ENCODE measurements around the gene FHOD1. TPM values are rescaled to one million over a fixed set of nuclear protein-coding genes. Genes with fewer than 3 reads are reported as not detected.

FHOD1 gene
- polyA plus RNA-seq, 2 of the 4 experiments (the other 2 are of a cell fraction): 16.1 to 33.6 TPM

DNA sequence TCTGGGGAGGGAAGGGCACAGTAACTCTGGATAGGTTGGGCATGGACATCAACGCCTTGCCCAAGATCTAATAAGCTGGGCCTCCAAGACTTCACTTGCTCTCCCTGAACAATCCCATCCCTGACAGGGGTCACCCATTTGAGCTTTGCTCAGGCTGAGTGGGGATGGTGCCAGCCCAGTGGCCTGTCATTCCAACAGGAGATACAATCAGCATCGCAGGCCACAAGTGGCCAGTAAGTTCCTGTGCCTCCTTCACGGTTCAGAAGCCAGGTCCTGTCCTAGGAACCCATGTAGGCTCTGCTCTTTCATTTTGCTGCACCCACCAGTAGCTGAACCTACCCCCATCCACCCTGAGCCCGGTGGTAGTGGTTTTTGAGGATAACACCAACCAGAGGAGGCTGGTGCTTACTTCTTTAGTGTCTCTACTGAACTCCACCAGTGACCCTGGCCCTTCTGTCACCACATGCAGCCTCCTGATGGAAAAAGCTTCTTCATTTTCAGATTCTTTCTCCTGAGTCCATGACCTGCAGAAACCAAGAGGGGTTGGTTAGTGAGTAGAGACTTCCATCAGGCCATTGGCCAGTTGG is 47.0 kb upstream of the FHOD1 start:
- TF ChIP-seq SREBF2 (IDR thresholded peaks at IDR 0.05) (no peak), EHF (CRISPR knock-in tag; IDR thresholded peaks at IDR 0.05) (no peak), ZNF302 (CRISPR knock-in tag; IDR thresholded peaks at IDR 0.05) (no peak), FOSL2 (IDR thresholded peaks at IDR 0.05) (no peak), FOSL2 (CRISPR knock-in tag; IDR thresholded peaks at IDR 0.05) (no peak)
- DNase-seq (ENCODE audit: low read depth in 1 of 2, low spot score in 1 of 2) (no peak), FAIRE-seq (no peak), ATAC-seq (no peak)
- Histone ChIP-seq H3K27ac (no peak overlapping the region), H3K4me1 (peaks cover 12% of the 10 kb centered on the region; the same call in 2 of the 3 replicates), H3K4me3 (no peak overlapping the region), H3K4me2 (no peak overlapping the region), H3K9me3 (no peaks in the 10 kb centered on the region)
- whole genome bisulfite sequencing (ENCODE audit: missing lambda C conversion rate): 62% methylated on average over 4 of the region's 4 CpGs
- CTCF ChIA-PET: interaction anchor here (0.9 to 5.1 kb wide), 4 partner anchors 8 to 38 kb away, joined by 3 to 31 read pairs (median 4); partner anchors contain the start of genes KCTD19 and LRRC36
- POLR2A ChIA-PET: no interaction called here

DNA sequence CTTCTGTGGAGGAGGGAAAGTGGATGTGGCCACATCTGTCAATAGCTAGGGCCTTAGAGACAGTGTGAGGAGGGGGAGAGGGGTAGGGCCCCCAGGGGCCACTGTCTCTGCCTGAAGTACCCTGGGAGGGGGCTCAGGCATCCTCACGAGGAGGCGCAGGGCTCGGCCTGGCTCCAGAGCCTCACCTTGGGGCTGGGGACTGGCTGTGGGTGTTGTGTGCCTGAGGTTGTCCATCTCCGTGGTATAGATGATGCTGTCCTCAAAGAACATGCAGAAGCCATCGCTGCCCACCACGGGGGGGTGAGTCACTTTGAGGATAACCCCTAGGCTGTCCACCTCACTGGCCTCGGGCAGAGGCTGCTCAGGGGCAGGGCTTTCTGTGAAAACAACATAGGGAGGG is 44.2 kb upstream of the FHOD1 start:
- Histone ChIP-seq H3K4me3 (no peak overlapping the region), H3K4me2 (no peak overlapping the region), H3K9me3 (no peaks in the 10 kb centered on the region), H3K27ac (no peak overlapping the region), H3K4me1 (peaks cover 12% of the 10 kb centered on the region; the same call in 2 of the 3 replicates)
- ChIA-PET POLR2A (no interaction called here), CTCF (interaction anchor here (1.4 to 1.6 kb wide), 2 partner anchors 126 to 156 kb away, joined by 4 read pairs; no protein-coding TSS in a partner anchor)
- DNase-seq (ENCODE audit: low read depth in 1 of 2, low spot score in 1 of 2): no peak
- ATAC-seq: no peak
- TF ChIP-seq, protein P1, sequence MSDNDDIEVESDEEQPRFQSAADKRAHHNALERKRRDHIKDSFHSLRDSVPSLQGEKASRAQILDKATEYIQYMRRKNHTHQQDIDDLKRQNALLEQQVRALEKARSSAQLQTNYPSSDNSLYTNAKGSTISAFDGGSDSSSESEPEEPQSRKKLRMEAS (IDR thresholded peaks at IDR 0.05): no peak
- TF ChIP-seq KDM5A (IDR thresholded peaks at IDR 0.05) (no peak), CHD4 (IDR thresholded peaks at IDR 0.05; ENCODE audit: borderline replicate concordance) (no peak), SMC3 (IDR thresholded peaks at IDR 0.05) (no peak), BHLHE40 (IDR thresholded peaks at IDR 0.05; ENCODE audit: low read depth, low read length) (no peak), FOXS1 (CRISPR knock-in tag; IDR thresholded peaks at IDR 0.05) (no peak), NPAS2 (CRISPR knock-in tag; IDR thresholded peaks at IDR 0.05; ENCODE audit: borderline replicate concordance) (no peak), JUNB (IDR thresholded peaks at IDR 0.05) (no peak), ESRRA (IDR thresholded peaks at IDR 0.05; ENCODE audit: borderline replicate concordance, low read length) (no peak), EHMT2 (IDR thresholded peaks at IDR 0.05; ENCODE audit: low read depth) (no peak), ZFP36 (IDR thresholded peaks at IDR 0.05; ENCODE audit: borderline replicate concordance, partially characterized antibody) (no peak), EP300 (IDR thresholded peaks at IDR 0.05) (no peak), TFCP2L1 (CRISPR knock-in tag; IDR thresholded peaks at IDR 0.05) (no peak)
- FAIRE-seq: no peak
- 88% methylated on average over 3 of the region's 7 CpGs for WGBS (ENCODE audit: missing lambda C conversion rate)

DNA sequence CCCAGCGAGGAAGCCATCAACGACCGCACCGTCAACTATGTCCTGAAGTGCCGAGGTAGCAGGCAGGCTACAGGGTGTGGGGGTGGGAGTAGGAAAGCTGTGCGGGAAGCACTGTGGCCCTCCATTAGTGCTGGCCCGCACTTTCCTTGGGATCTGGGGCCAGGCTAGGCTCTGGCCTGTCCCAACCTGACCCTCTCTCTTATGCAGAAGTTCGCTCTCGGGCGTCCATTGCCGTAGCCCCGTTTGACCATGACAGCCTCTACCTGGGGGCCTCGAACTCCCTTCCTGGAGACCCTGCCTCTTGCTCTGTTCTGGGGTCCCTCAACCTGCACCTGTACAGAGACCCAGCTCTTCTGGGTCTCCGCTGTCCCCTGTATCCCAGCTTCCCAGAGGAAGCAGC is 40.7 kb upstream of the FHOD1 start:
- no peak for TF ChIP-seq SMC3 (IDR thresholded peaks at IDR 0.05)
- no peak for TF ChIP-seq POLR2AphosphoS2 (conservative IDR thresholded peaks at IDR 0.05; ENCODE audit: low read length)
- TF ChIP-seq RCOR1 (IDR thresholded peaks at IDR 0.05; ENCODE audit: low read depth, low read length): no peak
- no peak for TF ChIP-seq TFCP2L1 (CRISPR knock-in tag; IDR thresholded peaks at IDR 0.05)
- no peak for TF ChIP-seq SREBF2 (IDR thresholded peaks at IDR 0.05)
- no peak for TF ChIP-seq EHF (CRISPR knock-in tag; IDR thresholded peaks at IDR 0.05)
- TF ChIP-seq EP300 (IDR thresholded peaks at IDR 0.05): no peak
- TF ChIP-seq ZC3H11A (IDR thresholded peaks at IDR 0.05): no peak
- TF ChIP-seq, protein P2, sequence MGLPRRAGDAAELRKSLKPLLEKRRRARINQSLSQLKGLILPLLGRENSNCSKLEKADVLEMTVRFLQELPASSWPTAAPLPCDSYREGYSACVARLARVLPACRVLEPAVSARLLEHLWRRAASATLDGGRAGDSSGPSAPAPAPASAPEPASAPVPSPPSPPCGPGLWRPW (IDR thresholded peaks at IDR 0.05): no peak
- TF ChIP-seq, protein P3, sequence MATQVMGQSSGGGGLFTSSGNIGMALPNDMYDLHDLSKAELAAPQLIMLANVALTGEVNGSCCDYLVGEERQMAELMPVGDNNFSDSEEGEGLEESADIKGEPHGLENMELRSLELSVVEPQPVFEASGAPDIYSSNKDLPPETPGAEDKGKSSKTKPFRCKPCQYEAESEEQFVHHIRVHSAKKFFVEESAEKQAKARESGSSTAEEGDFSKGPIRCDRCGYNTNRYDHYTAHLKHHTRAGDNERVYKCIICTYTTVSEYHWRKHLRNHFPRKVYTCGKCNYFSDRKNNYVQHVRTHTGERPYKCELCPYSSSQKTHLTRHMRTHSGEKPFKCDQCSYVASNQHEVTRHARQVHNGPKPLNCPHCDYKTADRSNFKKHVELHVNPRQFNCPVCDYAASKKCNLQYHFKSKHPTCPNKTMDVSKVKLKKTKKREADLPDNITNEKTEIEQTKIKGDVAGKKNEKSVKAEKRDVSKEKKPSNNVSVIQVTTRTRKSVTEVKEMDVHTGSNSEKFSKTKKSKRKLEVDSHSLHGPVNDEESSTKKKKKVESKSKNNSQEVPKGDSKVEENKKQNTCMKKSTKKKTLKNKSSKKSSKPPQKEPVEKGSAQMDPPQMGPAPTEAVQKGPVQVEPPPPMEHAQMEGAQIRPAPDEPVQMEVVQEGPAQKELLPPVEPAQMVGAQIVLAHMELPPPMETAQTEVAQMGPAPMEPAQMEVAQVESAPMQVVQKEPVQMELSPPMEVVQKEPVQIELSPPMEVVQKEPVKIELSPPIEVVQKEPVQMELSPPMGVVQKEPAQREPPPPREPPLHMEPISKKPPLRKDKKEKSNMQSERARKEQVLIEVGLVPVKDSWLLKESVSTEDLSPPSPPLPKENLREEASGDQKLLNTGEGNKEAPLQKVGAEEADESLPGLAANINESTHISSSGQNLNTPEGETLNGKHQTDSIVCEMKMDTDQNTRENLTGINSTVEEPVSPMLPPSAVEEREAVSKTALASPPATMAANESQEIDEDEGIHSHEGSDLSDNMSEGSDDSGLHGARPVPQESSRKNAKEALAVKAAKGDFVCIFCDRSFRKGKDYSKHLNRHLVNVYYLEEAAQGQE (IDR thresholded peaks at IDR 0.05): no peak
- TF ChIP-seq POLR2A (IDR thresholded peaks at IDR 0.05; ENCODE audit: low read length): no peak
- no peak for TF ChIP-seq HOXA7 (CRISPR knock-in tag; IDR thresholded peaks at IDR 0.05)
- no peak for TF ChIP-seq MYC (IDR thresholded peaks at IDR 0.05; ENCODE audit: borderline replicate concordance, low read length)
- TF ChIP-seq, protein P4, sequence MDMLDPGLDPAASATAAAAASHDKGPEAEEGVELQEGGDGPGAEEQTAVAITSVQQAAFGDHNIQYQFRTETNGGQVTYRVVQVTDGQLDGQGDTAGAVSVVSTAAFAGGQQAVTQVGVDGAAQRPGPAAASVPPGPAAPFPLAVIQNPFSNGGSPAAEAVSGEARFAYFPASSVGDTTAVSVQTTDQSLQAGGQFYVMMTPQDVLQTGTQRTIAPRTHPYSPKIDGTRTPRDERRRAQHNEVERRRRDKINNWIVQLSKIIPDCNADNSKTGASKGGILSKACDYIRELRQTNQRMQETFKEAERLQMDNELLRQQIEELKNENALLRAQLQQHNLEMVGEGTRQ (IDR thresholded peaks at IDR 0.05): no peak
- TF ChIP-seq, protein P5, sequence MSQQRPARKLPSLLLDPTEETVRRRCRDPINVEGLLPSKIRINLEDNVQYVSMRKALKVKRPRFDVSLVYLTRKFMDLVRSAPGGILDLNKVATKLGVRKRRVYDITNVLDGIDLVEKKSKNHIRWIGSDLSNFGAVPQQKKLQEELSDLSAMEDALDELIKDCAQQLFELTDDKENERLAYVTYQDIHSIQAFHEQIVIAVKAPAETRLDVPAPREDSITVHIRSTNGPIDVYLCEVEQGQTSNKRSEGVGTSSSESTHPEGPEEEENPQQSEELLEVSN (IDR thresholded peaks at IDR 0.05; ENCODE audit: borderline replicate concordance, low read depth): no peak
- TF ChIP-seq KDM1A (IDR thresholded peaks at IDR 0.05; ENCODE audit: low read depth): no peak

More for the DNA sequence above, 40.7 kb upstream of the FHOD1 start:
- FAIRE-seq: no peak
- no peak for DNase-seq (ENCODE audit: low read depth in 1 of 2, low spot score in 1 of 2)
- H3K4me3 ChIP-seq: no peak overlapping the region
- H3K27ac ChIP-seq: no peak overlapping the region
- ChIA-PET CTCF (interaction anchor here (0.5 to 5.4 kb wide), 6 partner anchors 8 to 66 kb away, joined by 3 to 31 read pairs (median 6); partner anchors contain the start of genes KCTD19 and LRRC36), POLR2A (no interaction called here)
- ATAC-seq: no peak
- peaks cover 15% of the 10 kb centered on the region; the same call in 2 of the 3 replicates for H3K4me1 ChIP-seq
- H3K9me3 ChIP-seq: no peaks in the 10 kb centered on the region
- whole genome bisulfite sequencing (ENCODE audit: missing lambda C conversion rate): 85% methylated on average over 10 of the region's 14 CpGs
- H3K4me2 ChIP-seq: no peak overlapping the region
